ENCODE results near the gene SUN2. TPM values are rescaled to one million over a fixed set of nuclear protein-coding genes. Genes with fewer than 3 reads are reported as not detected.

Gene SUN2
- total RNA-seq, 1 experiment from 2014 or later: 45.1 TPM

DNA sequence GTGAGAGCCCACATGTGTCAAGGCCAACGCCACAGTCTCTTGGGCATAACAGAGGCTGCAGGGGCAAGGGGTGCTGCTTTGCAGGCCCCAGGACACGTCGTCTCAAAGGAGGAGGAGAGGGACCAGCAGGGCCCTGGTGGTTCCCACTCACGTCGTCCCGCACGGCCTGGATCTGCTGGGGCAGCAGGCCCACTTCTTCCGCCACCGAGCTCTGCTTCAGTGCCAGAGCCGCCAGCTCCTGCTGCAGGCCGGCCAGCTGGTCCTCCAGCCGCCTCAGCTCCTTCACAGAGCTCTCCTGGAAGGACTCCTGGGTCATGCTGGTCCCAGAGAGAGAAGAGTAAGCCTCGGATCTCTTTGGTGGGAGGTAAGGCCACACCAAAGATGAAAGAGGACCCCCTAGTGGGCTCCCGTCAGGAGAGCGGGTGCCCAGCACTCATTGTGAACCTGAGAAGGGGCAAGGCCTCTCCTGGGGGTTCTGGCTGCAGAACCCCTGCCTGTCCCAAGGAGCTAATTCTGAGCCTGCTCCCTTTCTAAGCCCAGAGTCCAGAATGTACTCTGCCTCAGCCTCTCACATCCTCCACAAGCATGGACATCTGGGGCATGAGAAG lies 15.6 kb downstream of the SUN2 start:
- H3K27ac ChIP-seq (ENCODE audit: low read length): no peak overlapping the region
- intact Hi-C loops (cut with micrococcal nuclease; ENCODE audit: unreplicated experiment) (no loop called here), in situ Hi-C loops (cut with HindIII; ENCODE audit: low pct_unique_long_range_greater_than_20kb, low sequenced_read_pairs) (no loop called here)
- ChIA-PET POLR2A (interaction anchor here (0.6 kb wide), 1 partner anchor 20 kb away, joined by 6 read pairs; no protein-coding TSS in a partner anchor), CTCF (no interaction called here)
- TF ChIP-seq POLR2AphosphoS5 (IDR thresholded peaks at IDR 0.05; ENCODE audit: low read depth, low read length) (no peak), SIN3A (IDR thresholded peaks at IDR 0.05; ENCODE audit: borderline replicate concordance, insufficient read depth, low read depth, low read length) (no peak), TCF7L2 (IDR thresholded peaks at IDR 0.05; ENCODE audit: low read depth, low read length) (no peak), REST (IDR thresholded peaks at IDR 0.05; ENCODE audit: insufficient read depth in 1 of 2, low read depth in 2 of 2, low read length in 1 of 2) (no peak)
- TF ChIP-seq, protein P1, sequence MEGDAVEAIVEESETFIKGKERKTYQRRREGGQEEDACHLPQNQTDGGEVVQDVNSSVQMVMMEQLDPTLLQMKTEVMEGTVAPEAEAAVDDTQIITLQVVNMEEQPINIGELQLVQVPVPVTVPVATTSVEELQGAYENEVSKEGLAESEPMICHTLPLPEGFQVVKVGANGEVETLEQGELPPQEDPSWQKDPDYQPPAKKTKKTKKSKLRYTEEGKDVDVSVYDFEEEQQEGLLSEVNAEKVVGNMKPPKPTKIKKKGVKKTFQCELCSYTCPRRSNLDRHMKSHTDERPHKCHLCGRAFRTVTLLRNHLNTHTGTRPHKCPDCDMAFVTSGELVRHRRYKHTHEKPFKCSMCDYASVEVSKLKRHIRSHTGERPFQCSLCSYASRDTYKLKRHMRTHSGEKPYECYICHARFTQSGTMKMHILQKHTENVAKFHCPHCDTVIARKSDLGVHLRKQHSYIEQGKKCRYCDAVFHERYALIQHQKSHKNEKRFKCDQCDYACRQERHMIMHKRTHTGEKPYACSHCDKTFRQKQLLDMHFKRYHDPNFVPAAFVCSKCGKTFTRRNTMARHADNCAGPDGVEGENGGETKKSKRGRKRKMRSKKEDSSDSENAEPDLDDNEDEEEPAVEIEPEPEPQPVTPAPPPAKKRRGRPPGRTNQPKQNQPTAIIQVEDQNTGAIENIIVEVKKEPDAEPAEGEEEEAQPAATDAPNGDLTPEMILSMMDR (IDR thresholded peaks at IDR 0.05): no peak
- no peaks in the 10 kb centered on the region for H3K9me3 ChIP-seq (ENCODE audit: control insufficient read depth, insufficient read depth, low read depth, low read length)
- H3K27me3 ChIP-seq (ENCODE audit: control insufficient read depth, insufficient read depth, low read length): no peaks in the 10 kb centered on the region
- H3K4me3 ChIP-seq (ENCODE audit: low read depth in 2 of 2, low read length in 2 of 2): no peak overlapping the region
- ATAC-seq (no peak), DNase-seq (ENCODE audit: low read depth, low spot score) (no peak)
- BruUV-seq (replicated peaks): no TSS peak
- no peaks in the 10 kb centered on the region for H3K36me3 ChIP-seq (ENCODE audit: control insufficient read depth, insufficient read depth, low read length)
- no peaks in the 10 kb centered on the region for H3K4me1 ChIP-seq (ENCODE audit: control insufficient read depth, insufficient read depth, low read length)

DNA sequence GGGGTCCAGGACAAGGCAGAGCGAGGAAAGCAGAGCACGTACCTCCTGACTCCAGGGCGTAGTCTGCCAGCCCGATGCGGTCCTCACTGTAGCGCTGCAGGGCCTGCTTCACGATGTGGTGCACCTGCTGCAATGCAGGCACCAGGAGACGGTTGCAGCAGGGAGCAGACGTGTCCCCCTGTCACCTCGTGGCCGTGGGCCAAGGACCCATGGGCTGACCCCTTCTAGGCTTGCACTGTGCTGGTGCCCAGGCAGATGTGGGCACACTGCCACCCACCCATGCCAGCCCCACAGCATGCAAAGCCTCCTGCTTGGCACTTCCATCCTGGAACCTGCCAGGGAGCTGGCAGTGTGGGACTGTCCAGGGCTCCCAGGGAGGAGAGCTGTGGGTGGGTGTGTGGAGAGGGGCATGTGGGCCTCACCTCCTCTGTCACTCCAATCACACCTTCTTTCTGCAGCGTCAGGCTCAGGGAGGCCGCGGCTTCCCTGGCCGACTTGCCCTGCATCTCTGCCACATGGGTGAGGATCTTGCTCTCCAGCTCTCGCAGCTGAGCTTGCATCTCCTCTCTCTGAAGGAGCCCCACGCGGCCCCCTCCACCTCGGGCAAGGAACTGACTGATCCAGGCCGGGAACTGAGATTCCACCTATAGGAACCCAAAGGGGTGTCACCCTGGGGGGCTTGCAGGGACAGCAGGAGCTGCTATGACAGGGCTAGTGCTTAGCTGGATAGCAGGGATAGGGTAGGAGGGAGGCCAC lies 16.3 kb downstream of the SUN2 start:
- DNase-seq (ENCODE audit: low read depth, low spot score) (no peak), ATAC-seq (no peak)
- H3K9me3 ChIP-seq (ENCODE audit: control insufficient read depth, insufficient read depth, low read depth, low read length): no peaks in the 10 kb centered on the region
- H3K4me1 ChIP-seq (ENCODE audit: control insufficient read depth, insufficient read depth, low read length): no peaks in the 10 kb centered on the region
- no peak overlapping the region for H3K4me3 ChIP-seq (ENCODE audit: low read depth in 2 of 2, low read length in 2 of 2)
- TF ChIP-seq, protein P1 (IDR thresholded peaks at IDR 0.05): no peak
- TF ChIP-seq POLR2AphosphoS5 (IDR thresholded peaks at IDR 0.05; ENCODE audit: low read depth, low read length) (no peak), TCF7L2 (IDR thresholded peaks at IDR 0.05; ENCODE audit: low read depth, low read length) (no peak), SIN3A (IDR thresholded peaks at IDR 0.05; ENCODE audit: borderline replicate concordance, insufficient read depth, low read depth, low read length) (no peak), REST (IDR thresholded peaks at IDR 0.05; ENCODE audit: insufficient read depth in 1 of 2, low read depth in 2 of 2, low read length in 1 of 2) (no peak)
- ChIA-PET CTCF (no interaction called here), POLR2A (no interaction called here)
- in situ Hi-C loops (cut with HindIII; ENCODE audit: low pct_unique_long_range_greater_than_20kb, low sequenced_read_pairs) (no loop called here), intact Hi-C loops (cut with micrococcal nuclease; ENCODE audit: unreplicated experiment) (no loop called here)
- no peak overlapping the region for H3K27ac ChIP-seq (ENCODE audit: low read length)
- no peaks in the 10 kb centered on the region for H3K36me3 ChIP-seq (ENCODE audit: control insufficient read depth, insufficient read depth, low read length)
- no peaks in the 10 kb centered on the region for H3K27me3 ChIP-seq (ENCODE audit: control insufficient read depth, insufficient read depth, low read length)
- BruUV-seq (replicated peaks): no TSS peak
